ENCODE results near the gene FCRL5. TPM values are rescaled to one million over a fixed set of nuclear protein-coding genes. Genes with fewer than 3 reads are reported as not detected.

The FCRL5 gene
- total RNA-seq, 4 donors from 2014 or later, result not detected

DNA sequence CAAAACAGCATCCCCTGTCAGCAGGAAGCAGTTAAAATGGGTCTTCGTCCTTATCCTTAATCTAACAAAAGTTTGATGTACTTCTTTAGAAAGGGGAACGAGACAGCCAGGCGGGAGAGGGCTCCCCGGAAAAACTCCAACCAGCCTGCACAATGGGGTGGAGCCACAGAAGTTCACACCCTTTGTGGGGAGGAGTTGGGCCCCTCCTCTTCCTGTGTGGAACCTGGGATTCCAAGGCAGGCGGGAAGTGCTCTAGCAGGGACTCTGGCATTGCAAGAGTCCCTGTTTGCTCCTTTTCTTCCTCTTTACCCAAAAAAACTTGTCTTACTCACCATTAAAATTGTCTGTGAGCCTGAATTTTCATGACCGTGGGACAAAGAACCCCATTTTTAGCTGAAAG, 47.7 kb downstream of the FCRL5 start:
- TF ChIP-seq, protein P1, sequence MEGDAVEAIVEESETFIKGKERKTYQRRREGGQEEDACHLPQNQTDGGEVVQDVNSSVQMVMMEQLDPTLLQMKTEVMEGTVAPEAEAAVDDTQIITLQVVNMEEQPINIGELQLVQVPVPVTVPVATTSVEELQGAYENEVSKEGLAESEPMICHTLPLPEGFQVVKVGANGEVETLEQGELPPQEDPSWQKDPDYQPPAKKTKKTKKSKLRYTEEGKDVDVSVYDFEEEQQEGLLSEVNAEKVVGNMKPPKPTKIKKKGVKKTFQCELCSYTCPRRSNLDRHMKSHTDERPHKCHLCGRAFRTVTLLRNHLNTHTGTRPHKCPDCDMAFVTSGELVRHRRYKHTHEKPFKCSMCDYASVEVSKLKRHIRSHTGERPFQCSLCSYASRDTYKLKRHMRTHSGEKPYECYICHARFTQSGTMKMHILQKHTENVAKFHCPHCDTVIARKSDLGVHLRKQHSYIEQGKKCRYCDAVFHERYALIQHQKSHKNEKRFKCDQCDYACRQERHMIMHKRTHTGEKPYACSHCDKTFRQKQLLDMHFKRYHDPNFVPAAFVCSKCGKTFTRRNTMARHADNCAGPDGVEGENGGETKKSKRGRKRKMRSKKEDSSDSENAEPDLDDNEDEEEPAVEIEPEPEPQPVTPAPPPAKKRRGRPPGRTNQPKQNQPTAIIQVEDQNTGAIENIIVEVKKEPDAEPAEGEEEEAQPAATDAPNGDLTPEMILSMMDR (IDR thresholded peaks at IDR 0.05), result no peak
- no peak for TF ChIP-seq POLR2AphosphoS5 (IDR thresholded peaks at IDR 0.05)
- no peak for TF ChIP-seq POLR2A (IDR thresholded peaks at IDR 0.05)
- no peak for TF ChIP-seq EP300 (IDR thresholded peaks at IDR 0.05)
- 69% methylated on average over 6 of the region's 6 CpGs for WGBS
- no peaks in the 10 kb centered on the region for H3K9me3 ChIP-seq
- H3K4me1 ChIP-seq, result no peaks in the 10 kb centered on the region
- H3K27me3 ChIP-seq, result no peaks in the 10 kb centered on the region
- no peak overlapping the region for H3K4me3 ChIP-seq
- H3K27ac ChIP-seq, result no peak overlapping the region
- no peak for DNase-seq (ENCODE audit: low spot score in 2 of 2)
- H3K36me3 ChIP-seq, result no peaks in the 10 kb centered on the region

DNA sequence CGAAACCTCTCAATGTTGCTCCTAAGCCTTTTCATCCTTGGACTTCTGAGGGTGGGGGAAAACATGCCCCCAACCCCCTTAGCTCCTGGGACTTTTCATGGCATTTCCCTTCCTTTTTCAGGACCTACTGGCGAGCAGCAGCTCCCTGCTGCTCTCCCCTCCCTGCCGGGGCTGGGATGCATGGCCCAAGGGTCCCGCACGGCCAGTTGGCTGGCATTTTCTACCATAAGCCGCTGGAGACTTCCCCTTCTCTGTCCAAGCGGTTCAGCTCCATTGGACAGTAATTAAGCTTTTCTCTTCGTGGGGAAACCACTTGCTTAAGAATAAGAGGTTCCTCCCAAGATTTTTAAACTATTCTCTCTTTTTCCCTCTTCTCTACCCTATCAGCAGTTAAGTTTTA, 52.8 kb downstream of the FCRL5 start:
- DNase-seq (ENCODE audit: low spot score in 2 of 2), result no peak
- peaks cover 3% of the 10 kb centered on the region for H3K27me3 ChIP-seq
- H3K9me3 ChIP-seq, result no peaks in the 10 kb centered on the region
- H3K36me3 ChIP-seq, result no peaks in the 10 kb centered on the region
- no peak overlapping the region for H3K27ac ChIP-seq
- WGBS, result 93% methylated on average over 8 of the region's 8 CpGs
- H3K4me3 ChIP-seq, result no peak overlapping the region
- H3K4me1 ChIP-seq, result peaks cover 2% of the 10 kb centered on the region
- TF ChIP-seq POLR2AphosphoS5 (IDR thresholded peaks at IDR 0.05) (no peak), POLR2A (IDR thresholded peaks at IDR 0.05) (no peak), EP300 (IDR thresholded peaks at IDR 0.05) (no peak)
- TF ChIP-seq, protein P1 (IDR thresholded peaks at IDR 0.05), result no peak

GRCh38 chr1:157498736-157499090, 53.6 kb downstream of the FCRL5 start:
- no peak overlapping the region for H3K4me3 ChIP-seq
- no peak for DNase-seq (ENCODE audit: low spot score in 2 of 2)
- no peaks in the 10 kb centered on the region for H3K9me3 ChIP-seq
- no peak overlapping the region for H3K27ac ChIP-seq
- TF ChIP-seq EP300 (IDR thresholded peaks at IDR 0.05) (no peak), POLR2AphosphoS5 (IDR thresholded peaks at IDR 0.05) (no peak), POLR2A (IDR thresholded peaks at IDR 0.05) (no peak)
- TF ChIP-seq, protein P1 (IDR thresholded peaks at IDR 0.05), result no peak
- no peaks in the 10 kb centered on the region for H3K36me3 ChIP-seq
- H3K4me1 ChIP-seq, result peaks cover 2% of the 10 kb centered on the region
- WGBS, result 90% methylated on average over 2 of the region's 2 CpGs
- peaks cover 3% of the 10 kb centered on the region for H3K27me3 ChIP-seq

GRCh38 chr1:157497987-157498735, 54.2 kb downstream of the FCRL5 start:
- no peaks in the 10 kb centered on the region for H3K36me3 ChIP-seq
- H3K27me3 ChIP-seq, result peaks cover 3% of the 10 kb centered on the region
- H3K4me3 ChIP-seq, result no peak overlapping the region
- H3K27ac ChIP-seq, result no peak overlapping the region
- TF ChIP-seq, protein P1 (IDR thresholded peaks at IDR 0.05), result no peak
- TF ChIP-seq EP300 (IDR thresholded peaks at IDR 0.05) (no peak), POLR2A (IDR thresholded peaks at IDR 0.05) (no peak), POLR2AphosphoS5 (IDR thresholded peaks at IDR 0.05) (no peak)
- WGBS, result 62% methylated on average over 3 of the region's 3 CpGs
- peaks cover 2% of the 10 kb centered on the region for H3K4me1 ChIP-seq
- H3K9me3 ChIP-seq, result no peaks in the 10 kb centered on the region
- no peak for DNase-seq (ENCODE audit: low spot score in 2 of 2)

- Histone ChIP-seq H3K27ac (no peak overlapping the region), H3K4me1 (peaks cover 2% of the 10 kb centered on the region), H3K36me3 (no peaks in the 10 kb centered on the region), H3K4me3 (no peak overlapping the region), H3K9me3 (no peaks in the 10 kb centered on the region), H3K27me3 (peaks cover 3% of the 10 kb centered on the region)
- DNase-seq (ENCODE audit: low spot score in 2 of 2), result no peak
- 86% methylated on average over 1 of the region's 1 CpG for WGBS
- TF ChIP-seq, protein P1 (IDR thresholded peaks at IDR 0.05), result no peak
- no peak for TF ChIP-seq POLR2A (IDR thresholded peaks at IDR 0.05)
- no peak for TF ChIP-seq EP300 (IDR thresholded peaks at IDR 0.05)
- TF ChIP-seq POLR2AphosphoS5 (IDR thresholded peaks at IDR 0.05), result no peak
These were observed 55.0 kb downstream of the FCRL5 start for GRCh38 chr1:157497284-157497683.
